LNCaP clone FGC (cell line): ENCODE data around the gene ANKH.
"Not testable (repeated sequence)": the region's sequence is repeated elsewhere in the genome, so short reads cannot be mapped to it uniquely, and the experiment has no call there.

Source experiments
- DNase-seq: peaks from one replicate; pipeline ENCODE4 v3.0.0-alpha.2; 2011; ENCODE audit warnings: low read depth
- H3K4me3 ChIP-seq: 2 replicates; pipeline ENCODE4 v1.5.1; 2011; ENCODE audit warnings: mild to moderate bottlenecking, low read depth, low read length, control low read depth
- TF ChIP-seq, protein P1 (sequence below): IDR thresholded peaks from 2 replicates; pipeline ENCODE4 v1.5.1; 2012; ENCODE audit warnings: mild to moderate bottlenecking; ENCODE audit not compliant: control insufficient read depth, insufficient read depth; ENCODE audit errors: extremely low read depth

ANKH gene

DNA sequence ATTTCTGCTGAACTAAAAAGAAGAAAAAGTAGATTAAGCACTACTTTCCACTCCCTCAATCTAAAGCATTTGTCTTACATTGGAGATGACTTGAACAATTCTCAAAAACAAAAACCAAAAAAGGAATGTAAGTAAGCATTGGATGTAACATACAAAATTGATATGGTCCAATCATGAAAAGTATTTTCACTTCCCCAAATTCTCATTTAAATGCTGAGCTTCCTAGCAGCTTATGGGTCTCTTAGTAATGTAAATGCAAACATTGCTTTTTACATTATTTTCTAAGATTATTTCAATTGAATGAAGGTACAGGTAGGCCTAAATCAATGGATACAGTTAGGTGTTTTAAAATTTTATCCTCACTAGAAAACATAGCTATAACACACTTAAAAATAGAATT lies 20.0 kb downstream of the ANKH start:
- no peak overlapping the region for H3K4me3 ChIP-seq
- TF ChIP-seq, protein P1, sequence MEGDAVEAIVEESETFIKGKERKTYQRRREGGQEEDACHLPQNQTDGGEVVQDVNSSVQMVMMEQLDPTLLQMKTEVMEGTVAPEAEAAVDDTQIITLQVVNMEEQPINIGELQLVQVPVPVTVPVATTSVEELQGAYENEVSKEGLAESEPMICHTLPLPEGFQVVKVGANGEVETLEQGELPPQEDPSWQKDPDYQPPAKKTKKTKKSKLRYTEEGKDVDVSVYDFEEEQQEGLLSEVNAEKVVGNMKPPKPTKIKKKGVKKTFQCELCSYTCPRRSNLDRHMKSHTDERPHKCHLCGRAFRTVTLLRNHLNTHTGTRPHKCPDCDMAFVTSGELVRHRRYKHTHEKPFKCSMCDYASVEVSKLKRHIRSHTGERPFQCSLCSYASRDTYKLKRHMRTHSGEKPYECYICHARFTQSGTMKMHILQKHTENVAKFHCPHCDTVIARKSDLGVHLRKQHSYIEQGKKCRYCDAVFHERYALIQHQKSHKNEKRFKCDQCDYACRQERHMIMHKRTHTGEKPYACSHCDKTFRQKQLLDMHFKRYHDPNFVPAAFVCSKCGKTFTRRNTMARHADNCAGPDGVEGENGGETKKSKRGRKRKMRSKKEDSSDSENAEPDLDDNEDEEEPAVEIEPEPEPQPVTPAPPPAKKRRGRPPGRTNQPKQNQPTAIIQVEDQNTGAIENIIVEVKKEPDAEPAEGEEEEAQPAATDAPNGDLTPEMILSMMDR = no peak
- DNase-seq = no peak

GRCh38 chr5:14851050-14851419 lies 20.5 kb downstream of the ANKH start:
- no peak overlapping the region for H3K4me3 ChIP-seq
- DNase-seq = no peak
- TF ChIP-seq, protein P1 = no peak

- DNase-seq = no peak
- H3K4me3 ChIP-seq = no peak overlapping the region
- TF ChIP-seq, protein P1 = no peak
These were observed 21.0 kb downstream of the ANKH start for GRCh38 chr5:14850419-14851049.

GRCh38 chr5:14849516-14850294 lies 21.9 kb downstream of the ANKH start:
- no peak for DNase-seq
- H3K4me3 ChIP-seq = no peak overlapping the region
- TF ChIP-seq, protein P1 = no peak

- H3K4me3 ChIP-seq, DNase-seq: not testable (repeated sequence)
These were observed 22.6 kb downstream of the ANKH start for GRCh38 chr5:14848942-14849341.

GRCh38 chr5:14848385-14848784 lies 23.2 kb downstream of the ANKH start:
- no peak overlapping the region for H3K4me3 ChIP-seq
- TF ChIP-seq, protein P1 = no peak
- no peak for DNase-seq

GRCh38 chr5:14847471-14847870 lies 24.1 kb downstream of the ANKH start:
- TF ChIP-seq, protein P1 = no peak
- no peak overlapping the region for H3K4me3 ChIP-seq
- DNase-seq = no peak
